Keratinocyte (primary cell): ENCODE results near the gene C16orf92.

Experiments
- EZH2 ChIP-seq: IDR thresholded peaks from one replicate; pipeline ENCODE4 v1.6.1; 2012; ENCODE audit warnings: inconsistent platforms, mild to moderate bottlenecking, low read length, moderate library complexity
- TF ChIP-seq, protein P1 (sequence below), 3 experiments: IDR thresholded peaks in 1 of 3; conservative IDR thresholded peaks in 1 of 3; optimal IDR thresholded peaks in 1 of 3; 2 replicates in 2 of 3; 3 replicates in 1 of 3; pipeline versions ENCODE3 to v1.5.1; 2011; ENCODE audit warnings: low read length in 3 of 3, mild to moderate bottlenecking in 3 of 3, moderate library complexity in 2 of 3, control low read depth in 1 of 3, inconsistent platforms in 1 of 3; ENCODE audit not compliant: insufficient read depth in 2 of 3; ENCODE audit errors: extremely low read depth in 1 of 3

DNA sequence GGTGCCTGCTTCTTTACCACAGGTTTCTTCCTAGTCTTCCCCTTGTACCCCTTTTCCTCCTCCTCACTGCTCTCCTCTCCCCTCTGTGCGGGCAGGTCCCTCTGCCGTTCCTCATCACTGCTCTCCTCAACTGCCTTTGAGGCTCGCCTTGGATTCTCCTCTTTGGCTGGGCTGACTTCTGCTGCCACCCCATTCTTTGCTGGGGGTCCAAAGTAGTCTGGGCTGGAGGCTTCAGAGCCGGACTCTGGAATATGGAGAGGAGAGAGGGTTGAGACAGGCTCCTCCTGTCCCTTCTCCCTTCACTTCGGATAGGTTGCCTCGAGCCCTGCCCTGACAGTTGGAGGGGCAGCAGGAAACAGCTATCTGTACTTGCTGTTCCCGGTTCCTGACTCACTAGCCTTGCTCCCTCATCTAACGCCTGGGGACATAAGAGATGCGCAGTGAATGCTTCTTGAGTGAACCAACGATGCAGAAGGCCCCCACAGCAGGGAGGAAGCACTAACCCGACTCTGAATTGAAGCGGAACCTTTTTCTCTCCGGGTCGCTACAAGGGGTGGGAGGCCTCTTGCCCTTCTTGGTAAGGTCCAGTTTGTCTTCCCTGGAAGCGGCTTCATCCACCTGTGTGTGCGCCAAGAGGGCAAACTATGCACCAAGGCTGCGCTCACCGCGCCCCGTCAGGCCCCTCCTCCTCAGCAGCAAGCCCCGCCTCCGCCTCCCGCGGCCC lies 28.2 kb upstream of the C16orf92 start:
- TF ChIP-seq, protein P1, sequence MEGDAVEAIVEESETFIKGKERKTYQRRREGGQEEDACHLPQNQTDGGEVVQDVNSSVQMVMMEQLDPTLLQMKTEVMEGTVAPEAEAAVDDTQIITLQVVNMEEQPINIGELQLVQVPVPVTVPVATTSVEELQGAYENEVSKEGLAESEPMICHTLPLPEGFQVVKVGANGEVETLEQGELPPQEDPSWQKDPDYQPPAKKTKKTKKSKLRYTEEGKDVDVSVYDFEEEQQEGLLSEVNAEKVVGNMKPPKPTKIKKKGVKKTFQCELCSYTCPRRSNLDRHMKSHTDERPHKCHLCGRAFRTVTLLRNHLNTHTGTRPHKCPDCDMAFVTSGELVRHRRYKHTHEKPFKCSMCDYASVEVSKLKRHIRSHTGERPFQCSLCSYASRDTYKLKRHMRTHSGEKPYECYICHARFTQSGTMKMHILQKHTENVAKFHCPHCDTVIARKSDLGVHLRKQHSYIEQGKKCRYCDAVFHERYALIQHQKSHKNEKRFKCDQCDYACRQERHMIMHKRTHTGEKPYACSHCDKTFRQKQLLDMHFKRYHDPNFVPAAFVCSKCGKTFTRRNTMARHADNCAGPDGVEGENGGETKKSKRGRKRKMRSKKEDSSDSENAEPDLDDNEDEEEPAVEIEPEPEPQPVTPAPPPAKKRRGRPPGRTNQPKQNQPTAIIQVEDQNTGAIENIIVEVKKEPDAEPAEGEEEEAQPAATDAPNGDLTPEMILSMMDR (optimal IDR thresholded peaks at IDR 0.05 in 1 of 3, IDR thresholded peaks at IDR 0.05 in 1 of 3, conservative IDR thresholded peaks at IDR 0.05 in 1 of 3; ENCODE audit: extremely low read depth in 1 of 3, insufficient read depth in 2 of 3, low read length in 3 of 3) = no peak
- TF ChIP-seq EZH2 = no peak
